DLD1 (cell line): ENCODE measurements around the gene NAALADL2.

Source experiments
- in situ Hi-C: cut with HindIII; loops from 2 replicates; pipeline ENCODE4 v1.10.0; 2017; ENCODE audit warnings: low sequenced_read_pairs

The NAALADL2 gene

DNA sequence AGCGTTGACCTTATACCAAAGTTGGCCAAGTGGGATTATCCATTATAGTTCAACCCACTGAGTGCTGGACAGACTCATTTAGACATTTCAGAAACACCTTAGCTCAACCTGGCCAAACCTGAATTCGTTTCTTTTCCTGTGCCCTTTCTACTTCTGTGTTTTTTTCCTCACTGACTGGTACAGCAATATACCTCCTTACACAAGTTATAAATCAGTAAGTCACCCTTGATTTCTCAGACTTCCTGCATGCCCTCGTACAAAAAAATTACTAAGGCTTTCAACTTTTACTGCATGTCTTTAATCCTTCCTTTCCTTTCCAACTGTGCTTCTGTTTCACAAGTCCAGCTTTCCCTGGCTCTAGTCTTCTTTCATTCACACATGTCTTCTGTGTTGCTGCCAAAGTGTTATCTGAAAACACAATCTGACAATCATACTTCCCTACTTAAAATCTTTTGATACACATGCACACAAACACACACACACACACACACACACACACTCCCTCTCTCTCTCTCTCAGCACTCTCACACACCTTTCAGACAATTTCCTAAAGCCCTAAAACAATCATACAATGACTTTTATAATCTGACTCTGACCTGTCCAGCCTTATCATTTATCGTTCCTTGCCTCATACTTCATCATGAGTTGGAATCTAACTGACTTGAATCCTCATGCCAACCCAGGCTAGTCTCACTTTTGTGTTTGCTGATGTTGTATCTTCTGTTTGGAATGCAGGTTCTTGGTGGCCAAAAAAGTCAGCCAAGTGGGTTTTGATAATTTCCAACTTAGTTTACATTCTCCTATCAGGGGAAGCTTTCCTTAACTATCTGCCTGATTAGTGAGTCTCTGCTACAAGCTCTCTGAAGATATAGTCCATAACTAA, 436.4 kb downstream of the NAALADL2 start:
- in situ Hi-C loops: no loop called here

DNA sequence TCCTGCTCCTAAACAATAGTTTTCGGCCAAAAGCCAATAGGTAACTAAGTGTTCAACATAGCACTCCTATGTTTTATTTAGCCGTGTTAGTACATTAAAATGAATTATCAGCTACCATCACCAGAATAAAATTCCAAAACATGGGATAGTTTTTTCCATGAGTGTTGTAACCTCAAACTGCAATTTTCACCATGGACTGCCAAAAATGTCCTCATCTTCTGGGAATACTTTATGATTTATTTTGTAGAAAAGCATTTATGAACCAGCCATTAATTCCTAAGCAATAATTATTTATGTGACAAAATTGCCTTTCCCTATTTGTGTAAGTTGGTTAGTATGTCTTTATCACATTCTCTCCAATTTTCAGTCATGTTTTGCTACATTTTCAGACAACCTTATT, 438.1 kb downstream of the NAALADL2 start:
- in situ Hi-C loops: no loop called here

GRCh38 chr3:175301741-175302140, 442.6 kb downstream of the NAALADL2 start:
- in situ Hi-C loops: no loop called here

- in situ Hi-C loops: no loop called here
Observed at GRCh38 chr3:175304404-175304803, 445.3 kb downstream of the NAALADL2 start.

DNA sequence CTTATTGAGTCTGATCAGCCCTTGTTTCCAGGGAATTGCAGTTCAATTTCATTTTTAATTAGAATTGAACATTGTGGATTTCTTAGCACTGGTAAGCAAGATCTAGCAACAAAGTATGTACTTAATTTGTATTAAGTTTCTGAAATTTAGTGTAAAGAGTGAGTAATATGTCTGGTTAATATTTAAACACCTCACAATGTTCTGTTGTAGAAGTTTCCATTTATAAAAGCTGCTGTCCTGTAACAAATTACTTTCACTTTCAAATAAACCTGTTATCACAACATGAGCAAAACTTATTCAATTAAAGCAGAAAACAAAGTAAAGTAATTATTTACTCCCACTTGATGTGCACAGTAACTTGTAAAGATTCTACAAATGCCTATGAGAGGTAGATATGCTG, 448.5 kb downstream of the NAALADL2 start:
- in situ Hi-C loops: no loop called here

DNA sequence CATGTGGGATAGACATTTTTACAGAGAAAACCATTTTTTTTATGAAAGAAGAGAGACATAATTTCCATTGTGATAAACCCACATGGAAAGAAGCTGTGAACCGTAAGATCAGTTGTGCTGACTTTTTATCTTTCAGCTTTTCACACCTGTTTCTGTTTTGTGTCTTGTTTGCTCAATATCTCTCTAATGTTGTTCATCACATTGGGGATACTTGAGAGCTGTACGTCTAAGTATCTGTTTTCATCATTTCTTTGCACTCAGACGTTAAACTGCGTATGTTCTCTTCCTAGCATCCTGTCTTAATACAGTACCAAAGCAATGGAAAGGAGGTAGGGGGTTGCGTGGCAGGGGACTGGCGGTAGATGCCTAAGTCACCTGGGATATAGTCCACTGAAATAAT, 449.0 kb downstream of the NAALADL2 start:
- in situ Hi-C loops: no loop called here

GRCh38 chr3:175310046-175310445, 450.9 kb downstream of the NAALADL2 start:
- in situ Hi-C loops: no loop called here

GRCh38 chr3:175311404-175311803, 452.3 kb downstream of the NAALADL2 start:
- in situ Hi-C loops: no loop called here

DNA sequence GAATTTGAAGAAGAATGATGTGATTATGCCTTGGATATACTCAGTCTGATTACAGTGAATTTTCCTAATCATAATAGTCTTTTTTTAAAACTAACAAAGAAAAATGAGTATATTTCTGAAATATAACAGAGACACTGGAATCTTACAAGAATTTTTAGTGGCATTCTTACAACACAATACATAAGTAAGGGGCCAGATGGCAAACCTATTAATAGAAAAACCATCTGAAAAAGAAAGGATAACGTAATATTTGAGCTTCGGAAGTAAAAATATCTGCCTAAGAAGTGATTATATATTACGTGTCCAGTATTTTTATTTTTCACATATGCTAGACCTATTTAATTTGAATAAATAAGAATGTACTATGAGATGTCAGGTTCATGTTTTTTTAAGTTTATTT, 452.8 kb downstream of the NAALADL2 start:
- in situ Hi-C loops: no loop called here

GRCh38 chr3:175312791-175313190, 453.7 kb downstream of the NAALADL2 start:
- in situ Hi-C loops: no loop called here

DNA sequence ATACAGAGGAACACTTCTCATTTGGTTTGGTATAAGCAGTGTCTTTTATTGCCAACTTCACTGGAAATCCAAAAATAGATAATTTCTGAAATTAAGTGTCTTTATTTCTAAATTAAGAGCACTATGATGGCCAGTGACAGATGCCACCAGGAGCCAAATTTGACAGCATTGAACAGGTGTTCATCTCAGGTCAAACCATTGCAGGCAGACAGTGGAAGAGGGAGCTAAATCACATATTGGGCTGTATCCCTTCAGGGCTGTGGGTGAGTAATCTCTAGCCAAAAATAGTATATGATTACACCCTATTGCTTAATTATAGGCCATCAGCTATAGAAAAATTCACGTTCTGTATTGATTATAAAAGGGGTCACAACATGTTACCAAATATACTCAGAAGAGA, 457.7 kb downstream of the NAALADL2 start:
- in situ Hi-C loops: no loop called here

GRCh38 chr3:175325440-175325839, 466.3 kb downstream of the NAALADL2 start:
- in situ Hi-C loops: no loop called here

DNA sequence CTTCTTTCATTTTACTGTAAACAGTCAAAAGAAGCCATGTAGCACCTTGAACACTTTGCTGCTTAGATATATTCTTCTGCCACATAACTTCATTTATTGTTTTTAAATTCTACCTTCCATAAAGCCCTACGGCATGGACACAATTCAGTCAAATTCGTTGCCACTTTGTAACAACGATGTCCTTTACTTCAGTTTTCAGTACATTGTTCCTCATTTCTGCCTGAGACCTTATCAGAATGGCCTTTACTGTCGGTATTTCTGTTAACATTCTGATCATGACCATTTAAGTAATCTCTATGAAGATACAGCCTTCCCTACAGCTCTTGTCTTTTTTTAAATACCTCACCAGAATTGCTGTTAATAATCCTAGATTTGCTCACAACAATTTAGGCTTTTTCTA, 466.9 kb downstream of the NAALADL2 start:
- in situ Hi-C loops: no loop called here

- in situ Hi-C loops: no loop called here
Observed at GRCh38 chr3:175329373-175329772, 470.2 kb downstream of the NAALADL2 start.

- in situ Hi-C loops: no loop called here
Observed at GRCh38 chr3:175335229-175335628, 476.1 kb downstream of the NAALADL2 start.

DNA sequence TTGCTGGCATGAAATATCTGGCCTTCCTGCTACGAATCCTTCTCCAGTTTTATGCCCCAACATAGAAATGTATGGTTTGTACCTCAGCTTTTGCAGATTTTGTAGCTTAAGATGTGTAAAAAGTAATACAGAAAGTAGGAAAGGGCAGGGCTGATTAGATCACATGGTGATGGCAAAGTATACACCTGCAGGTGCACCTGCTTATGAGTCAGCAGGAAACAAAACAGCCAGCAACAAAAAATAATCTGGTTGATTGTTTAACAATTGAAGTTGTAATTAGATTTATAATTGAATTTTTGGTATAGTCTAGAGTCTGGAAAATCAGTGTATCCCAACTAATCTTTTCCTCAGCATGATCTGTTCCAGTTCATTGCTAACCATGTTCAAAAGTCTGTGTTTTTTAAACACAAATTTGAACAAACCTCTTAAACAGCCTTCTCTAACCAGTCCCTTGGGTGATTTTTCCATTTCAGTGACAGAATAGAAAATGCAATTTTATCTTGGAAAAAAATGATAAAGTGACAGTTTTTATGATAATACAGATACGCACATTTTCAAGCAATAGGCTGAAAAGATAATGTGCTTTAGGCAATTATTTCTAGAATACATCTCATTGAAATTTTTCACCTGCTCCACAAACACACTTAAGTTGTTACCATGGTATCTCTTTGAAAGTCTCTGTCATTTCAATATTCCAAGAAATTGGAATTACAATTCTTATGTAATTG, 477.4 kb downstream of the NAALADL2 start:
- in situ Hi-C loops: no loop called here

DNA sequence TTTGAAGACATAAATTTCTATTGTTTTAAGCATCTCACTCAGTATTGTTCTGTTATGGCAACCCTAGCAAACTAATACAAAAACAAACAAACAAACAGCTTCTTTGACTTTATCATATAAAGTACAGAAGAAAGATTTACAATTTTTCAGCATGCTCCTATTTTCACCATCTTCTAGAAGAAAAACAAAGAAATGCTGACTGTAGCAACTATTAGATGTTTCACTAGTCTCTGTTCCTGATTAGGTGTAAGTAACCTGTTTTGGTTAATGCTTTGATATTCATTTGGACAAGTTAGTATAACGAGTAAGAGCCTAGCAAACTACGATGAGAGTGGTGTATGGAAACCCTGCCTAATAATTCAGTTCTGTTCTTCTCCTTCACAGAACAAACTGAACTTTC, 478.5 kb downstream of the NAALADL2 start:
- in situ Hi-C loops: no loop called here

- in situ Hi-C loops: no loop called here
Observed at GRCh38 chr3:175338775-175339535, 479.8 kb downstream of the NAALADL2 start.

GRCh38 chr3:175340338-175341015, 481.3 kb downstream of the NAALADL2 start:
- in situ Hi-C loops: no loop called here

GRCh38 chr3:175342196-175342595, 483.1 kb downstream of the NAALADL2 start:
- in situ Hi-C loops: no loop called here

DNA sequence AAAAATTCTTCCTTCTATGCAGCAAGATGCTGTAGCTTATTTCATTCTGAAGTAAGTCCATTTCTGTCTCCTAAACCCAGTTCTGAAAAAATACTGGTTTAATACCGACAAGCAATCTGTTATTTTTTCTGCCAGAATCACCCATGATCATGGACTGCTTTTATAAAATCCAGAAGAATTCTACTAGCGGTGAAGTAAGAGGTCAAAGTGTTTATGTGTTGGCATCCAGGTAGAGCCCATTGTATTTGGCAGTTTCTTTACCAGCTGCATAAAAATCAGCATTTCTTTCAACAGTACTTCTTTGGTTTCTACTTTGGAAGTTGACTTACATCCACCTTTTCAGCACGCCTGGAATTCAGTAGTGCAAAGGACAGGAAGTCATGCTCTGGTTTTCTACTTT, 484.8 kb downstream of the NAALADL2 start:
- in situ Hi-C loops: no loop called here
